HG02588 (cell line): Measurements from ENCODE around the gene SNX22.

Experiments
- ATAC-seq: cut with Tn5 transposase; IDR thresholded peaks from one replicate; pipeline ENCODE4 v1.9.1; 2021; ENCODE audit warnings: mild to moderate bottlenecking, moderate library complexity; ENCODE audit not compliant: unreplicated experiment

SNX22 gene

DNA sequence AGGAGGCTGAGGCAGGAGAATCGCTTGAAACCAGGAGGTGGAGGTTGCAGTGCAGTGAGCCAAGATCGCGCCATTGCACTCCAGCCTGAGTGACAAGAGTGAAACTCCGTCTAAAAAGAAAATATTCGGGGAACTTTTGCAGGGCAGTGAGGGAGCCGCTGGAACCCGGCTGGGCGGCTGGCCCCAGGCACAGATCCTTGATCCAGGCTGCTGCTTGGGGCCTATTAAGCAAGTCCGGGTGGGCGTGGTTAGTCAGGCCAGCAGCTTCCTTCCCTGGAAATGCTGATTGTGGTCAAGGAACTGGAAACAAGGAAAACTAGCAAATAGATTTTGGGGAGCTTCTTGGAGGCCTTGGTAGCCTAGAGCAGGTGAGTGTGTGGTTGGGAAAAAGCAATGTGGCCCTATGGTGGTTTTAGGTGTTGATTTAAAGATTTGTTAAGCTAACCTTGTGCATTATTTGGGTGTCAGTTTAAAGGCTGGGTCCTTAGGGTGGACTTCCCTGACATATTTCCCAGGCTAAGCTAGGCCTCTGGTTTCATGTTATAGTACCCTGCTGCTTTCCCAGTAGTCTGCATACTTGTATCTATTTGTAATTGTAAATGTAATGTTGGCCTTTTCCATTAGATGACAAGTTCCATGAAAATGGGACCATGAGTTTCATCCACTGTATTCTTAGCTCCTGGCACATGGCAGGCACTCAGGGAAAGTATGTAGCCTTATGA lies 17.7 kb upstream of the SNX22 start:
- no peak for ATAC-seq

GRCh38 chr15:64134345-64134829 lies 17.1 kb upstream of the SNX22 start:
- no peak for ATAC-seq

DNA sequence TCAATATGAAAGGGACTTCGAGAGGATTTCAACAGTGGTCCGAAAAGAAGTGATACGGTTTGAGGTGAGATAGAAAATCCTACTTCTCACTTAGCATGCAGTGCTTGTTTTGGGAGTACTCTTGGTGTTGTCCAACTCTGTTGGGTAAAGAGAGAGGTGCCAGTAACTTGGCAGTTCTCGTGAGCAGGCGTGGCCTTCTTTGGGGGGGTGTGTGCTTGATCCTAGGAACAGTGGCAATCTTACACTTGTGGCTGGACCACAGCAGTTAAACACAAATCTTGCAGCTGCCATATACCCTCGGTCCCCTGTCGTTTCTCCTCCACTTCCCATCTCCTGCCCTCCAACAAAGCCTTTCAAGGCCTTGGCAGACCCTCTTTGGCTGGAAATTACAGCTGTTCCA lies 15.2 kb upstream of the SNX22 start:
- no peak for ATAC-seq

- ATAC-seq: no peak
Observed at GRCh38 chr15:64137226-64137833, 14.2 kb upstream of the SNX22 start.

GRCh38 chr15:64138331-64138941 lies 13.1 kb upstream of the SNX22 start:
- ATAC-seq: no peak

GRCh38 chr15:64141798-64142512 lies 9.6 kb upstream of the SNX22 start:
- ATAC-seq: no peak

GRCh38 chr15:64143276-64143675 lies 8.3 kb upstream of the SNX22 start:
- no peak for ATAC-seq

DNA sequence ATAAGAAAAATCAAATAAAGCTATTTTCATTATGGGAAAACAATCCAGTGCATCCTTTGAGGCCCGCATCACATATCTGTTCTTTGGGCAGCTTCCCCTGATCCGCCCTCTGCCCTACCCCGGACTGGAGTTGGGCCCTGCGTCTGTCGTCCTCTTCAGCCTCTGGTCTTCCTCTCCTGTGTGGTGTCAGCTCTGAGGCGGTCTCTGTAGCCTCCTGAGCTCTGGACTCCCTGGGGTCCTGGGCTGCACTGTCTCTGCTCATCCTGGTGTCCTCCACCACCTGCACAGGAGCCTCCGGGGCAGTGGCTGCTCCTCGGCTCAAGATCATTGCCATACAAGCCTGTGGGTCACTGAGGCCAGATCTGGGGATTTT lies 7.4 kb upstream of the SNX22 start:
- no peak for ATAC-seq

GRCh38 chr15:64144565-64145281 lies 6.8 kb upstream of the SNX22 start:
- peak; percentile 65 for ATAC-seq

DNA sequence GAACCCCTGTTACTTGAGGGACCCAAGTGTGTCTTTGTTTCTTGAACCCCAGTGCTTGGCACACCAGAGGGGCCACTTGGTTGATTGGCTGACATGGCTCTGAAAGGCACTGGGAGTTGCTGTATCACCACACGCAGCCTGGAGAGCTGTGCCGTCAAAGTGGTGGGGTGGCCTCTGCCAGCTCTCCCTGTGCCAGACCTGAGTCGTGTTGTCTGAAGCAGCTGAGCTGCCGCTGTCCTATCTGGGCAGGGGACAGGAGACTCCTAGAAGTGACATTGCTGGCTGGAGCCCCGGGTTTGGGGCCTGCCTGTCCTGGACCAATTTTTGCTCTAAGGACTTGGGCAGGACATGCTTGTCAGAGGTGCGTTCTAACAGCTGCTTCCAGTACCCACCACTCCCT lies 5.5 kb upstream of the SNX22 start:
- ATAC-seq: no peak

GRCh38 chr15:64146520-64146884 lies 5.0 kb upstream of the SNX22 start:
- ATAC-seq: no peak

DNA sequence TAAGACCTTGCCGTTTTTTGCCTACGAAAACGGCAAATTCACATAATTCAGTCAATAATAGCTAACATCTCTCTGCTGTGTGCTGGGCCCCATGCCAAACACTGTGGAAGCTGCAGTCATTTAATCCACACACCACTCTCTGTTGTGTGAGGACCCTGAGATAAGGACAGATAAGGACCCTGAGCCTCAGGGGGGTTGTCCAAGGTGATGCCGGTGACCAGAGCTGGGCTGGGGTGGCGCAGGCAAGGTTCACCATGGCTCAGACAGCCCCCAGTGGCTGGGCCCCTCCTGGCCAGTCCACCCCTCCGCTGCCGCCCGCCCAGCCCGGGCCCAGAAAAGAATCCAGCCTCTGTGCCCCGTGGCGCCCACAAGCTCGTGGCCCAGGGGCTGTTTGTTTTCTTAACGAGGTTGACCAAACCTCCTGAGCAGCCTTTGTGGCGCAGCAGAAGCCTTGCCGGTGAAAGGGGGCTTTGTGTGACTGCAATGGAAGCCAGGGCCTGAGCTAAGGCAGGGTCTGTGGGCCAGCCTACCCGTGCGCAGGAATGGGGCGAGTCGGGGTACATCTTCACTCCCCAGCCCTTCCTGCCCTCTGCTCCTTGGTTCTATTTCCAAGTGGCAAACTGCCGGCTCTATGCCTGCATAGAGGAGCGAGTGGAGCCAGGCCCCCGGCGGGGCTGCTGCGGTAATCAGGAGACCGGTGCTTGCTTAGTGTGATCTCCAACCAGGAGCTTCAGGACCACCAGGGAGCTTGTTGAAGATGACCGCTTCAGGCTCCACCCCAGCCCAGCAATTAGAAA lies 4.4 kb upstream of the SNX22 start:
- ATAC-seq: no peak

DNA sequence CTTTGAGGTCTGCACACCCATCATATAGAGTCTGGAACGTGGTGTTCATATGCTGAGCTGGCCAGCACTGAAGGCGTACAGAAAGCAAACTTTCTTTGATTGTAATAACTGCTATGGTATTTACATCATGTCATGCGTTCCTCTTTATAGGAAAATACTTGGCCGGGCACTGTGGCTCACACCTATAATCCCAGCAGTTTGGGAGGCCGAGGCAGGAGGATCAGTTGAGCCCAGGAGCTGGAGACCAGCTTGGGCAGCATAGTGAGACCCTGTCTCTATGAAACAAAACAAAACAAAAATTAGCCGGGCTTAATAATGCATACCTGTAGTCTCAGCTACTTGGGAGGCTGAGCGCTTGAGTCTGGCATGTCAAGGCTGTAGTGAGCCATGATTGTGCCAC lies 3.4 kb upstream of the SNX22 start:
- no peak for ATAC-seq

GRCh38 chr15:64148581-64148980 lies 3.0 kb upstream of the SNX22 start:
- ATAC-seq: no peak

DNA sequence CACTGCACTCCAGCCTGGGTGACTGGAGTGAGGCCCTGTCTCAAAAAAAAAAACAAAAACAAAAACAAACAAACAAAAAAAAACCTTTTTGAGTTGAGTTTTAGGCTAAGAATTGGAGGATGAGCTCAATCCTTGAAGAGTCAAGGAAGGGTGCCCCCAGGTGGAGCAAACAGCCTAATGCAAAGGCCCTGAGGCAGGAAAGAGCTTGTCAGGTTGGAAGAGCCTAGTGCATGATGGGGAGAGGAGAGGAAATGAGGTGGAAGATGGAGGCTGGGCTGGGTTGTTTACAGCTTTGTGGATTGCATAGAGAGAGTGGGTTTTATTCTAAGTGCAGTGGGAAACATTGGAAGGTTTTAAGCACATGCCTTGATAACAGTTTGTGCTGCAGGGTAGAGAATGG lies 2.1 kb upstream of the SNX22 start:
- ATAC-seq: no peak

- no peak for ATAC-seq
Observed at GRCh38 chr15:64149893-64150578, 1.5 kb upstream of the SNX22 start.

DNA sequence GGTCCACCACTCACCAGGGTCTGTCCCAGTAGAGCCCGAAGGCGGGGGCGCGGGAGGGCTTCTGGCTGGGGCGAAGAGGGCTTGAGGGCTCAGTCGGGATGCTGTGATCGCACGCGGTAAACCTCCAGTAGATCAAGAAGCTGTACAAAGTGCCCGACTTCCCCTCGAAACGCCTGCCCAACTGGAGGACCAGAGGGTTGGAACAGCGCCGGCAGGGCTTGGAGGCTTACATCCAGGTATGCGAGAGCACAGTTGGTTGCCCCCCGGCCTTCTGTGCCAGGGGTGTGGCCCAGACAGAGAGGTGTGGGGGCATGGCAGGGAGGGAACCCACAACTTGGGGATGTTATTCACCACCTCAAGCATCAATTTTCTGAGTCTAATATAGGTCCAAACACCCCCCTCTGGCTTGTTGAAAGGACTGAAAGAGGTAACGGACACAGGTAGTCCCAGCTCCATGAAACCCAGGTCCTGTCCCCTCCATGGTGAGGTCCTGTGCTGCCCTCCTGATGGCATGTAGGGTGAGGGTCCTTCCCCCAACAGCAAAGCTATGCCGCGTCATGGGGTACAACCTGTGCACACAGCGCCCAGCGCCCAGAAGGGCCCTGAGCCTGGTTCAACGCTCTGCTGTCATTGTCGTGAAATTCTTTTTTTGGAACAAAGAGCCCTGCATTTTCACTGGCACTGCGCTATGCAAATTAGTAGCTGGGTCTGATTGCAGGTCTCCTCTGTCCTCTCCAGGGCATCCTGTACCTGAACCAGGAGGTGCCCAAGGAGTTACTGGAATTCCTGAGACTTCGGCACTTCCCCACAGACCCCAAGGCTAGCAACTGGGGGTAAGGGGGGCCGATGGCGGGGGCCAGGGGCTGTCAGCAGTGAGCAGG lies 1.2 kb downstream of the SNX22 start:
- peak; percentile 6 for ATAC-seq

DNA sequence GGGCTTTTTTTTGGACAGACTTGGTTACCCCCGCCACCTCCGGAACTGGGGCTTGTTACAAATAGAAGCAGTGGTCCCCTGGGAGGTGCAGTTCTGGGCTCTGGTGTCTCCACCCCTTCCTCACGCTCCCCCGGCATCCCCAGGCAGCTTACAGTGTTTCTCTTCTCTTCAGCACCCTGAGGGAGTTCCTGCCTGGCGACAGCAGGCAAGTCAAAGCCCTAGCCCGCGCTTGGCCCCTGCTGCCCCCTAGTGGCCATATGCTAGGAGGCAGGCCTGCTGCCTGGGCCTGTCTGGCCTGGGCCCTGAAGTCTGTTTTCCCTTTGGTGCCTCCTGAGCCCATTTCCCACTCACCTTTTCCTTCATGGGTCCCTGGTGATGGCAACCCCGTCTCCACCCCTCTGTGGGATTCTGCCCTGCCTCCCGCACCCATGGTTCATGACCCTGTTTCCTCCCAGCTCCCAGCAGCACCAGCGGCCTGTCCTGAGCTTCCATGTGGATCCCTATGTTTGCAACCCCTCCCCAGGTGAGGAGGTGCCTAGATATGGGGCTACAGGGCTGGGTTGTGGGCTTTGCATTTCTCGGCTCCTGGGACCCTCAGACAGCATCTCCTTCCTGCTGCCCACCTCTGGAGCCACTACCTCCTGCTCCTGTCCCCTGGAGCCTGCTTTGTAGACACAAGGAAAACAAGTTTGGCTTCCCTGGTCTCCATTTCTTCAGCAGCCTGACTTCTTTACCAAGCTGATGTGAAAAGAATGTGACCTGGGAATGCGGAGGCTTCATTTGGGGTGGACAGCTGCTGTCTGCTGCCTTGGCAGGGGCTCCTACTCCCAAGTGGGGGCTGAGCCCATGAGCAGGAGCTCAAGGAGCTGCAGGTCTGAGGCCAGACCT lies 2.2 kb downstream of the SNX22 start:
- ATAC-seq: peak; percentile 58
